ENCODE data around the gene DGKH. TPM values are rescaled to one million over a fixed set of nuclear protein-coding genes. Genes with fewer than 3 reads are reported as not detected.

The DGKH gene
- total RNA-seq, 1 donor from 2014 or later = 14.5 TPM

GRCh38 chr13:42176294-42176693, 127.8 kb downstream of the DGKH start:
- H3K4me3 Mint-ChIP-seq (ENCODE audit: unreplicated experiment) = no peak overlapping the region
- no peak overlapping the region for H3K27ac Mint-ChIP-seq (ENCODE audit: unreplicated experiment)
- H3K4me1 Mint-ChIP-seq (ENCODE audit: unreplicated experiment) = peaks cover 1% of the 10 kb centered on the region
- TF ChIP-seq CTCF (IDR thresholded peaks at IDR 0.05) = no peak
- no peak for DNase-seq (ENCODE audit: extremely low spot score, unreplicated experiment)
- peaks cover 26% of the 10 kb centered on the region for H3K36me3 Mint-ChIP-seq (ENCODE audit: unreplicated experiment)
- H3K27me3 Mint-ChIP-seq (ENCODE audit: unreplicated experiment) = no peaks in the 10 kb centered on the region
- H3K9me3 Mint-ChIP-seq (ENCODE audit: unreplicated experiment) = no peaks in the 10 kb centered on the region

- DNase-seq (ENCODE audit: extremely low spot score, unreplicated experiment) = no peak
- Mint-ChIP-seq H3K9me3 (ENCODE audit: unreplicated experiment) (no peaks in the 10 kb centered on the region), H3K27me3 (ENCODE audit: unreplicated experiment) (no peaks in the 10 kb centered on the region), H3K4me1 (ENCODE audit: unreplicated experiment) (peaks cover 4% of the 10 kb centered on the region), H3K27ac (ENCODE audit: unreplicated experiment) (no peak overlapping the region), H3K36me3 (ENCODE audit: unreplicated experiment) (peaks cover 30% of the 10 kb centered on the region), H3K4me3 (ENCODE audit: unreplicated experiment) (no peak overlapping the region)
- TF ChIP-seq CTCF (IDR thresholded peaks at IDR 0.05) = no peak
These were observed 128.7 kb downstream of the DGKH start for GRCh38 chr13:42177189-42177588.

GRCh38 chr13:42181381-42181953, 133.0 kb downstream of the DGKH start:
- Mint-ChIP-seq H3K36me3 (ENCODE audit: unreplicated experiment) (peaks cover 22% of the 10 kb centered on the region), H3K4me3 (ENCODE audit: unreplicated experiment) (no peak overlapping the region), H3K9me3 (ENCODE audit: unreplicated experiment) (no peaks in the 10 kb centered on the region), H3K4me1 (ENCODE audit: unreplicated experiment) (peaks cover 4% of the 10 kb centered on the region), H3K27ac (ENCODE audit: unreplicated experiment) (no peak overlapping the region), H3K27me3 (ENCODE audit: unreplicated experiment) (no peaks in the 10 kb centered on the region)
- no peak for TF ChIP-seq CTCF (IDR thresholded peaks at IDR 0.05)
- DNase-seq (ENCODE audit: extremely low spot score, unreplicated experiment) = no peak

- no peaks in the 10 kb centered on the region for H3K9me3 Mint-ChIP-seq (ENCODE audit: unreplicated experiment)
- no peak overlapping the region for H3K4me3 Mint-ChIP-seq (ENCODE audit: unreplicated experiment)
- TF ChIP-seq CTCF (IDR thresholded peaks at IDR 0.05) = no peak
- no peak for DNase-seq (ENCODE audit: extremely low spot score, unreplicated experiment)
- no peaks in the 10 kb centered on the region for H3K4me1 Mint-ChIP-seq (ENCODE audit: unreplicated experiment)
- peaks cover 31% of the 10 kb centered on the region for H3K36me3 Mint-ChIP-seq (ENCODE audit: unreplicated experiment)
- H3K27ac Mint-ChIP-seq (ENCODE audit: unreplicated experiment) = no peak overlapping the region
- no peaks in the 10 kb centered on the region for H3K27me3 Mint-ChIP-seq (ENCODE audit: unreplicated experiment)
These were observed 140.6 kb downstream of the DGKH start for GRCh38 chr13:42189061-42189460.

GRCh38 chr13:42190529-42190928, 142.1 kb downstream of the DGKH start:
- Mint-ChIP-seq H3K4me3 (ENCODE audit: unreplicated experiment) (no peak overlapping the region), H3K27ac (ENCODE audit: unreplicated experiment) (no peak overlapping the region), H3K36me3 (ENCODE audit: unreplicated experiment) (peaks cover 38% of the 10 kb centered on the region), H3K4me1 (ENCODE audit: unreplicated experiment) (no peaks in the 10 kb centered on the region), H3K27me3 (ENCODE audit: unreplicated experiment) (no peaks in the 10 kb centered on the region), H3K9me3 (ENCODE audit: unreplicated experiment) (no peaks in the 10 kb centered on the region)
- no peak for TF ChIP-seq CTCF (IDR thresholded peaks at IDR 0.05)
- DNase-seq (ENCODE audit: extremely low spot score, unreplicated experiment) = no peak
